GM12875 (cell line): ENCODE results near the gene TIMM8B.

Experiments
- H3K4me3 ChIP-seq: one replicate; pipeline ENCODE4 v1.5.1; 2011; ENCODE audit warnings: low read depth, low read length, control low read depth
- TF ChIP-seq, protein P1 (sequence below): IDR thresholded peaks from 2 replicates; pipeline ENCODE4 v1.5.1; 2011; ENCODE audit warnings: low read depth, mild to moderate bottlenecking, control low read depth, inconsistent platforms, low read length, moderate library complexity, borderline replicate concordance; ENCODE audit not compliant: insufficient read depth

The TIMM8B gene

DNA sequence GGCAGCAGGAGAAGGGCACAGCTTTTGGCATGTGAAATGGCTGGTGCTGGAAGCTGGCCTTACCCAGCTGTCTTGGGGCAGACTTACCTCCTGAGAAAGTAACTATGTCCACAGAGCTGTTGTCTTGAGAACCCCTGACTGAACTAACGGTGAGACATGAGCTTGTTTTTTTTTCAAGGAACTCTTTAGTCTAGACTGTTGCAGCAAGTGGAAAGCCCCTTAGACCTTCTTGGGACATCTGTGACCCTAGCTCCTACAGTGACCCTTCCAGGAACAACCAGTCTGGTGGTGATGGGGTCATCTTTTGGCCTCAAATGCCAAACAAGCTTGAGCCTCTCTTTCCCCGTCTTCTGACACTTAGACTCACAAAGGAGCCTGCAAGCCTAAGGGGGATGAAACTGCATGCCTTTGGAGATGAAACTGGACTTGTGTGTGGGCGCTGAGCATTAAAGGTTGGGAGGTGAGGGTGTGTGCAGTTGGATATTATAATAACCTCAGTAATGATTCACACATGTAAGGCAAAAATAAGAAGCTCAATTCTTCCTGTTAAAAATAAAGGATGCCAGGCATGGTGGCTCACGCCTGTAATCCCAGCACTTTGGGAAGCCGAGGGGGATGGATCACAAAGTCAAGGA, 35.5 kb upstream of the TIMM8B start:
- H3K4me3 ChIP-seq, result no peak overlapping the region
- TF ChIP-seq, protein P1, sequence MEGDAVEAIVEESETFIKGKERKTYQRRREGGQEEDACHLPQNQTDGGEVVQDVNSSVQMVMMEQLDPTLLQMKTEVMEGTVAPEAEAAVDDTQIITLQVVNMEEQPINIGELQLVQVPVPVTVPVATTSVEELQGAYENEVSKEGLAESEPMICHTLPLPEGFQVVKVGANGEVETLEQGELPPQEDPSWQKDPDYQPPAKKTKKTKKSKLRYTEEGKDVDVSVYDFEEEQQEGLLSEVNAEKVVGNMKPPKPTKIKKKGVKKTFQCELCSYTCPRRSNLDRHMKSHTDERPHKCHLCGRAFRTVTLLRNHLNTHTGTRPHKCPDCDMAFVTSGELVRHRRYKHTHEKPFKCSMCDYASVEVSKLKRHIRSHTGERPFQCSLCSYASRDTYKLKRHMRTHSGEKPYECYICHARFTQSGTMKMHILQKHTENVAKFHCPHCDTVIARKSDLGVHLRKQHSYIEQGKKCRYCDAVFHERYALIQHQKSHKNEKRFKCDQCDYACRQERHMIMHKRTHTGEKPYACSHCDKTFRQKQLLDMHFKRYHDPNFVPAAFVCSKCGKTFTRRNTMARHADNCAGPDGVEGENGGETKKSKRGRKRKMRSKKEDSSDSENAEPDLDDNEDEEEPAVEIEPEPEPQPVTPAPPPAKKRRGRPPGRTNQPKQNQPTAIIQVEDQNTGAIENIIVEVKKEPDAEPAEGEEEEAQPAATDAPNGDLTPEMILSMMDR, result no peak

DNA sequence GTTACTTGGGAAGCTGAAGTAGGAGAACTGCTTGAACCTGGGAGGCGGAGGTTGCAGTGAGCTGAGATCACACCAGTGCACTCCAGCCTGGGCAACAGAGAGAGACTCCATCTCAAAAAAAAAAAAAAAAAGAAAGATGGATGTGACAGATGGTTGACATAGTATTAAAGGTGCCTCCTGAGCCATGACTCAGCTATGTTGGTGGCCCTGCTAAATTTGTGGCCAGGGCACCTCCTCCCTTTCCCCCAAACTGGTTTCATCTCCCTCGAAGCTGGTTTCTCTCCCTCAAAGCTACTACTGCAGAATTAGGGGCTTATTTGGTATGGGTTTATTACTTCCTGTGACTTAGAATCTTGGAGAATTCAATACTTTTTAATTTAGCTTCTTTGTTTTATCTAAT, 31.6 kb upstream of the TIMM8B start:
- TF ChIP-seq, protein P1, result no peak

DNA sequence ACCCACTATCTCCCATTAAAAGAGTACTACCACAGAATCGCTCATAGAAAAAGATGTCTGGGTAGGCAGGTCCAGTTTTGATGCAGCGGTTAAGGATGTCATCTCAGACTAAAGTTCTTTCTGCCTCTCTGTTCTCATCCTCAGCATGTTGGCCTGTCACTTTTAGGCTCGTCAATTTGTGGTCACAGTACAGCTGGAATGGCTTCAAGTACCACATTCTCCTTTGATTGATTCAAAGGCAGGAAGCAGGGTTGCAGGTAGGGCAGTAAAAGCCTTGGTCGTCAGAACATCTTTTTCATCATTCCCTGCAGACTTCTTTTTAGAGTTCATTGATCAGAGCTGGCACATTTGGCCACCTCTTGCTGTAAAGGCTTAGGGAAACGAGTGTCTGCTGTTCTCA, 28.8 kb upstream of the TIMM8B start:
- no peak overlapping the region for H3K4me3 ChIP-seq
- TF ChIP-seq, protein P1, result no peak

More for the DNA sequence above, 31.6 kb upstream of the TIMM8B start:
- H3K4me3 ChIP-seq, result no peak overlapping the region

DNA sequence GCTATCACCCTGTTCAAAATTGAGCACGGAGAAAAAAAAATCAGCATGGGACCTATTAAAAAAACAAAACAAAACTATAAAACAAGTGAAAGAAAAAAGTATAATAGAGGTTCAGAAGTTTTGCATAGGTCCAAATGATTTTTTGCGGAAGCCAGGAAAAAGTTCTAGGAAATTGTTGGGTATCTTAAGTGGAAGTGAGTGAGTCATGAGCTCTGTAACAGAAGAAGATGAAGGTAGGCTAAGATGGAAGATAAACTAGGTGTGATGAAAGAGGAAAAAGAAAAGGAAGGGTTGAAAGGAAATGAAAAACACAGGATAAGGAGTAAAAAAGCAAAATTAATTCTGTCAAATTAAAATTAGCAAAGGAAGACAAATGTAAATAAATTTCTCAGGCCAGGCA, 27.9 kb upstream of the TIMM8B start:
- TF ChIP-seq, protein P1, result no peak
- no peak overlapping the region for H3K4me3 ChIP-seq

DNA sequence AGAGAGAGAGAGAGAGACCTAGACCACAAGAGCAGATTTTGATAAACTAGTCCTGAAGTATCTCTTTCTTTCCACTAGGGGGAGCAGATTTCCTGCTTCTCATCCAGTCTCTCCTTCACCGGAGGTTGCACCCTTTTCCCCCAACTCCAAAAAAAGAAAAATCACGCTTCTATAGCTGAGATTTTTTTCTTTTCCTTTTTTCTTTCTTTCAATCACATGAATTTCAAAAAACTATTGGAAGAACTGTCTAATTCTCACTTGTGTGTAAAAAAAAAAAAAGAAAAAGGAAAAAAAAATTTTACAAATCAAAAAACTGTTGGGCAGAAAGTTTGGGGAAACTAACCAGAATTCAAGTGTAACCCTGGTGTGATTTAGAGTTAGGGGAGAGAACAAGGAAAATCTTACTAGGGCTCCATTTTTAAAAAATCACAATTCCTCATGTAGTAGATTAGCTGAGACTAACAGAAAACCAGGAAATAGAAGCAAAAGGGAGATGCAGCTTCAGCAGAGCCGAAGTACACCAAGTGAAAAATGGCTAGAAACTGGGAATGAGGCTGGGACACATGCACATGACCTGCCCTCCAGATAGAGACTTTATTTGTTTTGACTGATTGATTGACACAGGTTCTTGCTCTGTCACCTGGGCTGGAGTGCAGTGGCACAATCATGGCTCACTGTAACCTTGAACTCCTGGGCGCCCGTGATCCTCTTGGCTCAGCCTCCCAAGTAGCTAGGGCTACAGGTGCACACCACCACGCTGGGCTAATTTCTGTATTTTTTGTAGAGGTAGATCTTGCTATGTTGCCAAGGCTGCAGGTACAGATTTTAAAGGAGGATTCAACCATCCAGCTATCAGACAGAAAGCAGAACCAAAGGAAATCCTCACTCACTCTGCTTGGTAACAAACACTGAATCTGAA, 27.2 kb upstream of the TIMM8B start:
- TF ChIP-seq, protein P1, result peak; percentile 62
- no peak overlapping the region for H3K4me3 ChIP-seq

DNA sequence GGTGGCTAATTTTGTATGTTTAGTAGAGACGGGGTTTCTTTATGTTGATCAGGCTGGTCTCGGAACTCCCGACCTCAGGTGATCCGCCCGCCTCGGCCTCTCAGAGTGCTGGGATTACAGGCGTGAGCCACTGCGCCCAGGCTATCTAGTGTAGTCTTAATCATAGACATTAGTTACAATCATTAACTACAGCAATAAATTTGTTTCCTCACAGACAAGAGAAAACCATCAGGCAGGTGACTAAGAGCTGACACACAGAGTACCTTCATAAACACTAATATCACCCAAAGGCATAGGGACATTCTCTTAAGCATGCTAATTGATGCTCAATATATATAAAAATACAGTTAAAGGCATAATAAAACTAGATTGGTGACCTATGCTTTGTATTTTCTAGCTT, 19.5 kb upstream of the TIMM8B start:
- no peak overlapping the region for H3K4me3 ChIP-seq
- TF ChIP-seq, protein P1, result no peak
